ENCODE measurements around the gene GNPTG.
A peak's percentile ranks its signal among the peaks of the same experiment; 100 is the strongest.

The GNPTG gene

DNA sequence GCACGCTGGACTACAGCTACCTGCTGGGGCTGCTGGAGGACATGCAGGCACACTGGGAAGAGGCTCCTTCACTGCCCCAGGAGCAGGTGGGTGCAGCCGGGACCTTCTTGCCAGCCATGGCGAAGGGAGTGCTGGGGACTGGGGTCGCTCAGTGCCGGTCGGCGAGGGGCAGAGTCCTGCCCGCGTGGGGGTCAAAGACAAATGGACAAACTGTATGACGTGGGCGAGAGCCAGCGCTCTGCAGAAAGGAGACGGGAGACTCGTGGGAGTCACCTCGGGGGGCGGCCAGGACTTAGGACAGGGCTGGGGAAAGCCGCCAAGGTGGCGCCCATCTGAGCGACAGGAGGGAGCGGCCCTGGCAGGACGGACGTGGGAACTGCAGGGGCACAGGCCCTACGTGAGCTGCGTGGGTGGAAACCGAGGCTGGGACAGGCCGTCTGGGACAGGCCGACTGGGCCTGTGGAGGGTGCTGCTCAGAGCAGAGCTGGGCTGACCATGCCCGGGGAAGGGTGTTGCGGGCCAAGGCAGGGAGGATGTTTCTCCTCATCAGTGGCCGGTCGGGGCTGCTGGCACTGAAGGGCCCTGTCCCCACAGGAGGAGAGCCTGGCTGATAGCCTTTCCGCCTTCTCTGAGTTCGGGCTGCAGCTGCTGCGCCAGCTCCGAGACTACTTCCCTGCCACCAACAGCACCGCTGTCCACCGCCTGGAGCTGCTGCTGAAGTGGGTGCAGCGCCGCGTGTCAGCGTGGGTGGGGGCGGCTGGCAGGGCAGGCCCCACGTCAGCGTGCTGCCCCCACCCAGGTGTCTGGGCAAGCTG is 8.1 kb upstream of the GNPTG start:
- Histone ChIP-seq H3K9me3 (no peaks in the 10 kb centered on the region), H3K36me3 (peaks cover 3% of the 10 kb centered on the region; the same call in 1 of the 2 replicates), H3K27me3 (peaks cover 40% of the 10 kb centered on the region), H3K4me3 (ENCODE audit: low read depth, low read length) (0 out of 2 replicates have a peak overlapping the region, but pooled peaks have one; percentile 15), H3K4me1 (peaks cover 8% of the 10 kb centered on the region)
- TF ChIP-seq CTCF (IDR thresholded peaks at IDR 0.05; ENCODE audit: low read depth, low read length): no peak
- DNase-seq: no peak

DNA sequence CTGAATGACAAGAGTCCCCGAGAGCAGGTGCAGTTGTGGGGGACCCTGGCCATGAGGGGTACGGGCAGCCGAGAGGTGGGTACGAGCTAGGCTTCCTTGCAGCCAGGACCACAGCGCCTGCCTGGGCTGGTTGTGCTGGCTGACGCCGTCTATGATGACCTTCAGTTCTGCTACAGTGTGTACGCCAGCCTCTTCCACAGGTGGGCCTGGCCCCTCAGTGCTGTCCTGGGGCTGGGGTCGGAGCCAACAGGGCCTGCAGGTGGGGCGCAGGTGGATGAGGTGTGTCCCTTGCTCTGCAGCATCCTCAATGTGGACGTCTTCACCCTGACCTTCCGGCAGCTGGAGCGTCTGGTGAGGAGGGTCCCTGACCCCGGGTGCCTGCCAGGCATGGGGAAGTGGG is 7.2 kb upstream of the GNPTG start:
- H3K4me1 ChIP-seq: peaks cover 8% of the 10 kb centered on the region
- H3K4me3 ChIP-seq (ENCODE audit: low read depth, low read length): no peak overlapping the region
- no peak for DNase-seq
- no peak for TF ChIP-seq CTCF (IDR thresholded peaks at IDR 0.05; ENCODE audit: low read depth, low read length)
- no peaks in the 10 kb centered on the region for H3K9me3 ChIP-seq
- peaks cover 7% of the 10 kb centered on the region for H3K36me3 ChIP-seq
- peaks cover 34% of the 10 kb centered on the region for H3K27me3 ChIP-seq

GRCh38 chr16:1345087-1345486 is 6.6 kb upstream of the GNPTG start:
- no peak for TF ChIP-seq CTCF (IDR thresholded peaks at IDR 0.05; ENCODE audit: low read depth, low read length)

GRCh38 chr16:1345651-1346421 is 5.9 kb upstream of the GNPTG start:
- no peak for TF ChIP-seq CTCF (IDR thresholded peaks at IDR 0.05; ENCODE audit: low read depth, low read length)
- H3K4me3 ChIP-seq (ENCODE audit: low read depth, low read length): no peak overlapping the region
- no peaks in the 10 kb centered on the region for H3K9me3 ChIP-seq
- H3K4me1 ChIP-seq: peaks cover 8% of the 10 kb centered on the region
- peaks cover 34% of the 10 kb centered on the region for H3K27me3 ChIP-seq
- H3K36me3 ChIP-seq: peaks cover 18% of the 10 kb centered on the region
- no peak for DNase-seq

More at GRCh38 chr16:1345087-1345486, 6.6 kb upstream of the GNPTG start:
- H3K36me3 ChIP-seq: peaks cover 12% of the 10 kb centered on the region
- no peak for DNase-seq
- no peak overlapping the region for H3K4me3 ChIP-seq (ENCODE audit: low read depth, low read length)
- H3K4me1 ChIP-seq: peaks cover 8% of the 10 kb centered on the region
- H3K27me3 ChIP-seq: peaks cover 34% of the 10 kb centered on the region
- no peaks in the 10 kb centered on the region for H3K9me3 ChIP-seq

DNA sequence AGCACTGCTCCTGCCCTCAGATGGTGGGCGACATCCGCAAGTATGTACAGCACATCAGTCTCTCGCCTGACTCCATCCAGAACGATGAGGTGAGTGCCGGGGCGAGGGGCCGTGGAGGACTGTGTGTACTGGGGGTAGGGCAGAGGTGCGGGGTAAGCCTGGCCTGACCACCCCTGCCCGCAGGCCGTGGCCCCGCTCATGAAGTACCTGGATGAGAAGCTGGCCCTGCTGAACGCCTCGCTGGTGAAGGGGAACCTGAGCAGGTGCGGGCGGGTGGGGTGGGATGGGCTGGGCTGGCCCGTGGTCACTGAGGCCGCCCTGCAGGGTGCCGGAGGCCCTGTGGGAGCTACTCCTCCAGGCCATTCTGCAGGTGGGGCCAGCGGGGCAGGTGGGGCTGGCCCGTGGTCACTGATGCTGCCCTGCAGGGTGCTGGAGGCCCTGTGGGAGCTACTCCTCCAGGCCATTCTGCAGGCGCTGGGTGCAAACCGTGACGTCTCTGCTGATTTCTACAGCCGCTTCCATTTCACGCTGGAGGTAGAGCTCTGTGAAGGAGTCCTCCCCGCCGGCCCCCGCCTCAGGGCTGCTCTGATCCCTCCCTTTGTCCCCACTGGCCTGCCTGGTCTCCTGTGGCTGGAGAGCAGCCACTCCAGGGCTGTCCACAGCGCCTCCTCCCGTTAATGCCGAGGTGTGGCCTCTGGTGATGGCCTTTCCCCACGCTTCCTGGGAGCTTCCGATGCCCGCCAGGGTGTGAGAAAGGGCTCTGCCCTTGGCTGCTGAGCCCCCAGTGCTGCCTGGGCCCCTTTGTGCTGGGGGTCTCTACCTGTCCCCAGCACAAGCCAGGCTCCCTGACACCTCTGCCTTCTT is 5.1 kb upstream of the GNPTG start:
- peak; percentile 68 for DNase-seq
- H3K27me3 ChIP-seq: peaks cover 30% of the 10 kb centered on the region
- no peak overlapping the region for H3K4me3 ChIP-seq (ENCODE audit: low read depth, low read length)
- no peaks in the 10 kb centered on the region for H3K9me3 ChIP-seq
- peaks cover 25% of the 10 kb centered on the region for H3K36me3 ChIP-seq
- peak; percentile 55 for TF ChIP-seq CTCF (IDR thresholded peaks at IDR 0.05; ENCODE audit: low read depth, low read length)
- peaks cover 8% of the 10 kb centered on the region for H3K4me1 ChIP-seq

Data from BE2C (cell line).